GM12892 (cell line): ENCODE results near the gene EIF4G1. TPM values are rescaled to one million over a fixed set of nuclear protein-coding genes. Genes with fewer than 3 reads are reported as not detected.
"Not testable (repeated sequence)": the region's sequence is repeated elsewhere in the genome, so short reads cannot be mapped to it uniquely, and the experiment has no call there.

ENCODE experiments used
- DNase-seq: peaks from one replicate; pipeline ENCODE4 v3.0.0; 2011; ENCODE audit not compliant: insufficient read length
- FAIRE-seq: peaks from 2 replicates; lab custom pipeline; 2011; peaks lifted over from hg19 to GRCh38; lab: Jason Lieb, UNC
- POLR2A ChIP-seq: IDR thresholded peaks from 2 replicates; pipeline ENCODE4 v1.6.1; 2011; ENCODE audit warnings: low read depth, low read length, control low read depth
- POLR2AphosphoS5 ChIP-seq: IDR thresholded peaks from 2 replicates; pipeline ENCODE4 v1.6.1; 2011; ENCODE audit warnings: low read depth, low read length, control low read depth
- TAF1 ChIP-seq: IDR thresholded peaks from 2 replicates; pipeline ENCODE4 v1.6.1; 2011; ENCODE audit warnings: low read depth, mild to moderate bottlenecking, control low read depth, low read length, borderline replicate concordance
- polyA plus RNA-seq: library from polyadenylated mRNA; unstranded; fragments of >200 nt; gene quantifications from one replicate; pipeline ENCODE4 v1.2.1, GENCODE V29; 2012; ENCODE audit warnings: missing spikeins, inconsistent platforms; ENCODE audit not compliant: missing spikeins

The EIF4G1 gene, protein sequence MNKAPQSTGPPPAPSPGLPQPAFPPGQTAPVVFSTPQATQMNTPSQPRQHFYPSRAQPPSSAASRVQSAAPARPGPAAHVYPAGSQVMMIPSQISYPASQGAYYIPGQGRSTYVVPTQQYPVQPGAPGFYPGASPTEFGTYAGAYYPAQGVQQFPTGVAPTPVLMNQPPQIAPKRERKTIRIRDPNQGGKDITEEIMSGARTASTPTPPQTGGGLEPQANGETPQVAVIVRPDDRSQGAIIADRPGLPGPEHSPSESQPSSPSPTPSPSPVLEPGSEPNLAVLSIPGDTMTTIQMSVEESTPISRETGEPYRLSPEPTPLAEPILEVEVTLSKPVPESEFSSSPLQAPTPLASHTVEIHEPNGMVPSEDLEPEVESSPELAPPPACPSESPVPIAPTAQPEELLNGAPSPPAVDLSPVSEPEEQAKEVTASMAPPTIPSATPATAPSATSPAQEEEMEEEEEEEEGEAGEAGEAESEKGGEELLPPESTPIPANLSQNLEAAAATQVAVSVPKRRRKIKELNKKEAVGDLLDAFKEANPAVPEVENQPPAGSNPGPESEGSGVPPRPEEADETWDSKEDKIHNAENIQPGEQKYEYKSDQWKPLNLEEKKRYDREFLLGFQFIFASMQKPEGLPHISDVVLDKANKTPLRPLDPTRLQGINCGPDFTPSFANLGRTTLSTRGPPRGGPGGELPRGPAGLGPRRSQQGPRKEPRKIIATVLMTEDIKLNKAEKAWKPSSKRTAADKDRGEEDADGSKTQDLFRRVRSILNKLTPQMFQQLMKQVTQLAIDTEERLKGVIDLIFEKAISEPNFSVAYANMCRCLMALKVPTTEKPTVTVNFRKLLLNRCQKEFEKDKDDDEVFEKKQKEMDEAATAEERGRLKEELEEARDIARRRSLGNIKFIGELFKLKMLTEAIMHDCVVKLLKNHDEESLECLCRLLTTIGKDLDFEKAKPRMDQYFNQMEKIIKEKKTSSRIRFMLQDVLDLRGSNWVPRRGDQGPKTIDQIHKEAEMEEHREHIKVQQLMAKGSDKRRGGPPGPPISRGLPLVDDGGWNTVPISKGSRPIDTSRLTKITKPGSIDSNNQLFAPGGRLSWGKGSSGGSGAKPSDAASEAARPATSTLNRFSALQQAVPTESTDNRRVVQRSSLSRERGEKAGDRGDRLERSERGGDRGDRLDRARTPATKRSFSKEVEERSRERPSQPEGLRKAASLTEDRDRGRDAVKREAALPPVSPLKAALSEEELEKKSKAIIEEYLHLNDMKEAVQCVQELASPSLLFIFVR (N-terminal part only)
- polyA plus RNA-seq, result 124 TPM

DNA sequence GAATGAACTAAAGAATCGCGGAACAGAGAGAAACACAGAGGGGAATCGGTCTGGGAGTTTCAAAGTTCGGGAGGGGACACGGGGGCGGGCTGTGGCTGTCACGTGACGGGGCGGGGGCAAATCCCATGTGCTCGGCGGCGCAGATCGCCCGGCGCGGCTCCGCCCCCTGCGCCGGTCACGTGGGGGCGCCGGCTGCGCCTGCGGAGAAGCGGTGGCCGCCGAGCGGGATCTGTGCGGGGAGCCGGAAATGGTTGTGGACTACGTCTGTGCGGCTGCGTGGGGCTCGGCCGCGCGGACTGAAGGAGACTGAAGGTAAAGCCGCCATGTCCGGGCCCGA is at the start of gene EIF4G1:
Gene EIF4G1, plus strand, starts transcription at position 244 of the 337 bp plus-strand sequence. CDS start 1,191 bp downstream, outside the sequence.
- peak; percentile 86 for TF ChIP-seq POLR2A
- peak; percentile 74 for TF ChIP-seq POLR2AphosphoS5
- peak; percentile 93 for TF ChIP-seq TAF1
- DNase-seq (peak; percentile 97), FAIRE-seq (peak; percentile 95)

- FAIRE-seq, DNase-seq: not testable (repeated sequence)
Measured at GRCh38 chr3:184267249-184267648, 47.2 kb upstream of the EIF4G1 start.

GRCh38 chr3:184272269-184272668 is 42.1 kb upstream of the EIF4G1 start:
- no peak for FAIRE-seq
- TF ChIP-seq TAF1, result no peak
- no peak for TF ChIP-seq POLR2A
- TF ChIP-seq POLR2AphosphoS5, result no peak
- no peak for DNase-seq

GRCh38 chr3:184275381-184275701 is 39.1 kb upstream of the EIF4G1 start:
- TF ChIP-seq POLR2AphosphoS5, result no peak
- TF ChIP-seq POLR2A, result no peak
- TF ChIP-seq TAF1, result no peak
- FAIRE-seq (no peak), DNase-seq (no peak)

- DNase-seq (no peak), FAIRE-seq (no peak)
Measured at GRCh38 chr3:184275961-184276910, 38.2 kb upstream of the EIF4G1 start, which contains the start of gene ECE2. TSS of gene ECE2 (plus strand) at chr3:184276022. CDS start at chr3:184276154, 132 bp downstream.

DNA sequence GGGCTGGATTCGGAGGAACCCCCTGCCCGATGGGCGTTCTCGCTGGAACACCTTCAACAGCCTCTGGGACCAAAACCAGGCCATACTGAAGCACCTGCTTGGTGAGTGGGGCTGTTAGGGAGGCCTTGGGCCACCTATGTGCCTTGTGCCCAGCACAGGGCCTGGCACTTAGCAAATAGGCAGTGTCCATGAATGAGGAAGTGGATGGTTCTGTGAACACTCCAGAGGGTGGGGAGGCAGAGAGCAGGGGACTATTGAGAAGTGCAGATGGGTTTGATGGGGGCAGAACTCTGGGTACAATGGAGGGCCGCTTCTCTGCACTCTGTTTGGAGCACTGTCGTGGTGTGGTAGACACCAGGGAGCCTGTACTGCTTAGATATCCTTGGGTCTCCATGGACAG is 37.0 kb upstream of the EIF4G1 start:
- DNase-seq (no peak), FAIRE-seq (no peak)
- TF ChIP-seq POLR2A (no peak), TAF1 (no peak), POLR2AphosphoS5 (no peak)

More at GRCh38 chr3:184275961-184276910, 38.2 kb upstream of the EIF4G1 start, which contains the start of gene ECE2:
- no peak for TF ChIP-seq TAF1
- TF ChIP-seq POLR2AphosphoS5, result no peak
- no peak for TF ChIP-seq POLR2A

GRCh38 chr3:184282941-184283340 is 31.5 kb upstream of the EIF4G1 start:
- no peak for FAIRE-seq
- TF ChIP-seq TAF1 (no peak), POLR2AphosphoS5 (no peak), POLR2A (no peak)
- DNase-seq, result no peak

DNA sequence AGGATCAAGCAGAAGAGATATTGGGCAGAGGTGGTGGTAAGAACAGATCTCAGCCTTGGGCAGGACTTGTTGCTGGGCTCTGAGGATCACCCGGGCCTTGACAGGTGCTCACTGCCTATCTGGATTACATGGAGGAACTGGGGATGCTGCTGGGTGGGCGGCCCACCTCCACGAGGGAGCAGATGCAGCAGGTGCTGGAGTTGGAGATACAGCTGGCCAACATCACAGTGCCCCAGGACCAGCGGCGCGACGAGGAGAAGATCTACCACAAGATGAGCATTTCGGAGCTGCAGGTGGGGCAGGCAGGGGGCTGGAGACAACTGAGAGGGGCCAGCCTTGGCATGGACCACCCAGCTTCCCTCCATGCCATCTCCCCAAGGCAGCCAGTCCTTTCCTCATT is 30.7 kb upstream of the EIF4G1 start:
- no peak for DNase-seq
- FAIRE-seq, result no peak
- TF ChIP-seq TAF1 (no peak), POLR2A (no peak), POLR2AphosphoS5 (no peak)

DNA sequence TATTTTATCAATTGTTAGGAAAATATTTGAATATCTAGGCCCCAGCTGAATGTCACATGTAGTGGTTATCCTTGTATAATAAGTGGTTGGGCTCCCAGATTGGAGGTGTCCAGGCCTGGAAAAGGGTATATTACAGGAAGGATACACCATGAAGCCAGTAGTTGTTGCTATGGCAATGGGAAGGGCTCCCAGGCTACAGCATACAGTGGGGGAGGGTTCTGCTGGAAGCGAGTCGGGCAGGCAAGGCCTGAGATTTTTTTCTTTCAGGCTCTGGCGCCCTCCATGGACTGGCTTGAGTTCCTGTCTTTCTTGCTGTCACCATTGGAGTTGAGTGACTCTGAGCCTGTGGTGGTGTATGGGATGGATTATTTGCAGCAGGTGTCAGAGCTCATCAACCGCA is 29.7 kb upstream of the EIF4G1 start:
- DNase-seq (no peak), FAIRE-seq (no peak)
- TF ChIP-seq POLR2AphosphoS5 (no peak), POLR2A (no peak), TAF1 (no peak)

GRCh38 chr3:184289426-184289938 is 24.9 kb upstream of the EIF4G1 start:
- FAIRE-seq, result peak; percentile 78

More at GRCh38 chr3:184289426-184289938, 24.9 kb upstream of the EIF4G1 start:
- peak; percentile 55 for DNase-seq
- TF ChIP-seq POLR2AphosphoS5 (no peak), POLR2A (no peak), TAF1 (no peak)
